Endothelial cell of hepatic sinusoid (primary cell): ENCODE measurements around the gene NTN5.
"Not testable (repeated sequence)": the region's sequence is repeated elsewhere in the genome, so short reads cannot be mapped to it uniquely, and the experiment has no call there.

ENCODE experiments used
- in situ Hi-C: cut with HindIII; loops from 2 replicates; pipeline ENCODE4 v1.10.0; 2017; ENCODE audit warnings: low sequenced_read_pairs

The NTN5 gene

GRCh38 chr19:48672994-48673393 is at the start of gene NTN5:
Gene NTN5 (minus strand): TSS chr19:48673017. CDS start chr19:48670986, 2,031 bp downstream.
- in situ Hi-C loops = loop anchor here (10.0 kb wide), 1 partner anchor 122 kb away; no protein-coding TSS in a partner anchor

GRCh38 chr19:48722196-48722708 is 49.4 kb upstream of the NTN5 start:
- in situ Hi-C loops = loop anchor here (5.0 kb wide), 2 partner anchors 90 kb away; partner anchors contain the start of gene BCAT2

- in situ Hi-C loops = loop anchor here (5.0 kb wide), 2 partner anchors 88 to 92 kb away; partner anchors contain the start of gene BCAT2
Measured at GRCh38 chr19:48720613-48721296, 47.9 kb upstream of the NTN5 start.

GRCh38 chr19:48720251-48720612 is 47.4 kb upstream of the NTN5 start:
- in situ Hi-C loops = loop anchor here (5.0 kb wide), 2 partner anchors 88 to 92 kb away; partner anchors contain the start of gene BCAT2

GRCh38 chr19:48719263-48720171 is 46.7 kb upstream of the NTN5 start, which contains the start of gene MAMSTR:
Gene MAMSTR (minus strand): TSS chr19:48719725. CDS start chr19:48719031, 694 bp downstream.
- in situ Hi-C loops = loop anchor here (5.0 kb wide), 2 partner anchors 87 to 93 kb away; partner anchors contain the start of gene BCAT2

GRCh38 chr19:48718711-48719231 is 46.0 kb upstream of the NTN5 start:
- in situ Hi-C loops = no loop called here

- in situ Hi-C loops = not testable (repeated sequence)
Measured at GRCh38 chr19:48718106-48718505, 45.3 kb upstream of the NTN5 start.

- in situ Hi-C loops = no loop called here
Measured at GRCh38 chr19:48716562-48717291, 43.9 kb upstream of the NTN5 start.

- in situ Hi-C loops = no loop called here
Measured at GRCh38 chr19:48715681-48716171, 42.9 kb upstream of the NTN5 start.

- in situ Hi-C loops = no loop called here
Measured at GRCh38 chr19:48714759-48715675, 42.2 kb upstream of the NTN5 start.

- in situ Hi-C loops = no loop called here
Measured at GRCh38 chr19:48713864-48714755, 41.3 kb upstream of the NTN5 start.

GRCh38 chr19:48713041-48713863 is 40.4 kb upstream of the NTN5 start:
- in situ Hi-C loops = no loop called here

- in situ Hi-C loops = no loop called here
Measured at GRCh38 chr19:48711106-48711662, 38.4 kb upstream of the NTN5 start.

- in situ Hi-C loops = no loop called here
Measured at GRCh38 chr19:48708471-48708870, 35.7 kb upstream of the NTN5 start.

- in situ Hi-C loops = no loop called here
Measured at GRCh38 chr19:48705431-48705830, 32.6 kb upstream of the NTN5 start.

GRCh38 chr19:48703316-48703715 is 30.5 kb upstream of the NTN5 start:
- in situ Hi-C loops = no loop called here

GRCh38 chr19:48702701-48703100 is 29.9 kb upstream of the NTN5 start:
- in situ Hi-C loops = no loop called here
